GM12878 (cell line): ENCODE results near the gene MITF. TPM values are rescaled to one million over a fixed set of nuclear protein-coding genes. Genes with fewer than 3 reads are reported as not detected.

Experiments used
- ATAC-seq: fragments of 200-7000 bp; cut with Tn5 transposase; 3 replicates; pipeline ENCODE4 v1.9.1; 2020; ENCODE audit warnings: mild to moderate bottlenecking, moderate library complexity
- BruUV-seq: library from RNA; stranded (reverse); fragments of 400-500 nt; replicated peaks from 2 replicates; lab custom pipeline; 2021; lab: Mats Ljungman, UMichigan
- CTCF ChIA-PET: fragments of 300-600 bp; sonication (Branson Sonifier 250); formaldehyde crosslinking; extraction: SDS; loops from one replicate; lab custom pipeline; 2021; ENCODE audit warnings: inconsistent platforms; lab: Yijun Ruan, JAX
- POLR2A ChIA-PET: fragments of 350-600 bp; formaldehyde crosslinking; extraction: SDS; loops from one replicate; lab custom pipeline; 2021; ENCODE audit warnings: inconsistent platforms; lab: Charles Lee
- RAD21 ChIA-PET: fragments of 300-600 bp; sonication (Branson Sonifier 250); formaldehyde crosslinking; loops from one replicate; lab custom pipeline; 2023; ENCODE audit warnings: antibody characterized with exemption; ENCODE audit not compliant: unreplicated experiment; lab: Charles Lee
- SMC1A ChIA-PET: fragments of 300-600 bp; sonication (Branson Sonifier 250); formaldehyde crosslinking; loops from one replicate; lab custom pipeline; 2023; ENCODE audit not compliant: unreplicated experiment, uncharacterized antibody; lab: Charles Lee
- DNase-seq: peaks from one replicate; pipeline ENCODE4 v3.0.0-alpha.2; 2011; ENCODE audit warnings: low read depth, low spot score
- FAIRE-seq: peaks from 3 replicates; lab custom pipeline; 2011; peaks lifted over from hg19 to GRCh38; lab: Jason Lieb, UNC
- H2AFZ ChIP-seq: 2 replicates; pipeline ENCODE4 v1.6.0; 2011; ENCODE audit warnings: low read depth, low read length, control low read depth; ENCODE audit not compliant: control insufficient read depth
- H3K27ac ChIP-seq: 2 replicates; pipeline ENCODE4 v1.5.1; 2011; ENCODE audit warnings: control low read depth; ENCODE audit not compliant: control insufficient read depth, insufficient read depth
- H3K27me3 ChIP-seq, 2 experiments: replicated peaks in 1 of 2; 2 replicates each; pipeline versions ENCODE4 v1.6.0 to v1.6.1; 2011; ENCODE audit warnings: low read length in 1 of 2; ENCODE audit not compliant: control insufficient read depth in 2 of 2, insufficient read depth in 2 of 2
- H3K36me3 ChIP-seq, 2 experiments: 2 replicates each; pipeline ENCODE4 v1.5.1; 2011; ENCODE audit warnings: low read length in 1 of 2; ENCODE audit not compliant: control insufficient read depth in 2 of 2, insufficient read depth in 2 of 2
- H3K4me1 ChIP-seq: 2 replicates; pipeline ENCODE4 v1.6.1; 2011; ENCODE audit warnings: mild to moderate bottlenecking, low read length, moderate library complexity, mixed read lengths; ENCODE audit not compliant: control insufficient read depth, insufficient read depth
- H3K4me2 ChIP-seq: 2 replicates; pipeline ENCODE4 v1.6.0; 2011; ENCODE audit warnings: control low read depth; ENCODE audit not compliant: control insufficient read depth, insufficient read depth
- H3K4me3 ChIP-seq: fragments of 200-600 bp; sonication (generic); 2 replicates; pipeline ENCODE4 v1.5.1; 2016
- H3K79me2 ChIP-seq: 2 replicates; pipeline ENCODE4 v1.6.0; 2011; ENCODE audit warnings: low read length; ENCODE audit not compliant: control insufficient read depth, insufficient read depth
- H3K9ac ChIP-seq: 2 replicates; pipeline ENCODE4 v1.8.0; 2011; ENCODE audit warnings: low read length, control low read depth, mixed read lengths; ENCODE audit not compliant: control insufficient read depth, insufficient read depth
- H3K9me3 ChIP-seq: replicated peaks from 3 replicates; pipeline ENCODE4 v1.5.1; 2011; ENCODE audit warnings: mild to moderate bottlenecking, low read length; ENCODE audit not compliant: control insufficient read depth, insufficient read depth
- H4K20me1 ChIP-seq: 2 replicates; pipeline ENCODE4 v1.6.0; 2011; ENCODE audit not compliant: control insufficient read depth, insufficient read depth
- CEBPZ ChIP-seq: fragments of 150-350 bp; IDR thresholded peaks from 2 replicates; pipeline ENCODE4 v1.6.1; 2016; ENCODE audit warnings: low read depth, low read length
- E2F8 ChIP-seq: fragments of 450-650 bp; IDR thresholded peaks from 2 replicates; pipeline ENCODE4 v1.6.1; 2018; ENCODE audit warnings: mild to moderate bottlenecking, low read depth, moderate library complexity; ENCODE audit not compliant: partially characterized antibody
- KAT2A ChIP-seq: conservative IDR thresholded peaks from 2 replicates; pipeline ENCODE4 v1.6.1; 2011; ENCODE audit warnings: low read depth, low read length; ENCODE audit not compliant: control insufficient read depth
- KDM1A ChIP-seq: fragments of 200-600 bp; sonication (generic); IDR thresholded peaks from 2 replicates; pipeline ENCODE4 v1.6.1; 2016; ENCODE audit warnings: borderline replicate concordance
- LARP7 ChIP-seq: fragments of 450-650 bp; IDR thresholded peaks from 2 replicates; pipeline ENCODE4 v1.6.1; 2017; ENCODE audit warnings: mild to moderate bottlenecking
- MTA2 ChIP-seq: fragments of 450-650 bp; IDR thresholded peaks from 2 replicates; pipeline ENCODE4 v1.6.1; 2016; ENCODE audit warnings: low read depth, mild to moderate bottlenecking, moderate library complexity
- PKNOX1 ChIP-seq: fragments of 450-650 bp; IDR thresholded peaks from 2 replicates; pipeline ENCODE4 v1.6.1; 2016; ENCODE audit warnings: mild to moderate bottlenecking
- RFX5 ChIP-seq: IDR thresholded peaks from 2 replicates; pipeline ENCODE4 v1.6.1; 2011; ENCODE audit warnings: low read depth, low read length, improper control_type of control experiment
- RUNX3 ChIP-seq: IDR thresholded peaks from 2 replicates; pipeline ENCODE4 v1.6.1; 2012; ENCODE audit warnings: low read length, inconsistent platforms
- TCF7 ChIP-seq: IDR thresholded peaks from 2 replicates; pipeline ENCODE4 v1.6.1; 2014; ENCODE audit warnings: antibody characterized with exemption, borderline replicate concordance
- YBX1 ChIP-seq: fragments of 450-650 bp; IDR thresholded peaks from 2 replicates; pipeline ENCODE4 v1.6.1; 2016; ENCODE audit warnings: antibody characterized with exemption
- ZNF592 ChIP-seq: fragments of 450-650 bp; IDR thresholded peaks from 2 replicates; pipeline ENCODE4 v1.6.1; 2017; ENCODE audit warnings: mild to moderate bottlenecking, moderate library complexity
- WGBS: methylation state at CpG from one replicate; pipeline ENCODE4 v1.1.6; 2016; ENCODE audit warnings: low lambda C conversion rate; ENCODE audit not compliant: insufficient replicate concordance, insufficient coverage; ENCODE audit errors: missing lambda C conversion rate; 5-methylcytosine and 5-hydroxymethylcytosine counted together
- in situ Hi-C: fragments of 300-500 bp; cut with MboI; formaldehyde crosslinking; loops from 9 replicates; pipeline ENCODE4 v1.14.3; 2018; ENCODE audit warnings: mixed read lengths
- intact Hi-C: fragments of 100-400 bp; cut with micrococcal nuclease; formaldehyde crosslinking; loops from one replicate; pipeline ENCODE4 v1.14.2; 2022; ENCODE audit not compliant: unreplicated experiment
- polyA plus RNA-seq, 11 experiments: library from polyadenylated mRNA; depleted of rRNA in 4 of 11; unstranded in 6 of 11; stranded (reverse) in 5 of 11; fragments of >200 nt; fragmentation: Nextera tagmentation in 4 of 11; fragmentation: Illumina TruSeq in 1 of 11; extraction: Ambion mirVana in 4 of 11; extraction: Trizol in 1 of 11; gene quantifications; 1 replicate in 1 of 11; 2 replicates in 10 of 11; pipeline versions ENCODE4 v1.2.1 to v1.2.3, GENCODE V29; 2011 to 2016; ENCODE audit warnings: inconsistent platforms in 2 of 11, missing spikeins in 2 of 11, low read depth in 1 of 11
- total RNA-seq, 4 experiments: library from RNA; depleted of rRNA in 3 of 4; stranded (reverse); fragments of >200 nt in 3 of 4; fragmentation: Illumina TruSeq in 1 of 4; extraction: Trizol in 1 of 4; gene quantifications; 2 replicates each; pipeline versions ENCODE4 v1.2.1 to v1.2.3, GENCODE V29; 2013 to 2021

Gene MITF
- total and polyA plus RNA-seq, 10 of the 15 experiments (the other 5 are each of a cell fraction or from before 2014, with no cell fraction given), result under 0.01 to 0.90 (median 0.06) TPM; not detected in 3

DNA sequence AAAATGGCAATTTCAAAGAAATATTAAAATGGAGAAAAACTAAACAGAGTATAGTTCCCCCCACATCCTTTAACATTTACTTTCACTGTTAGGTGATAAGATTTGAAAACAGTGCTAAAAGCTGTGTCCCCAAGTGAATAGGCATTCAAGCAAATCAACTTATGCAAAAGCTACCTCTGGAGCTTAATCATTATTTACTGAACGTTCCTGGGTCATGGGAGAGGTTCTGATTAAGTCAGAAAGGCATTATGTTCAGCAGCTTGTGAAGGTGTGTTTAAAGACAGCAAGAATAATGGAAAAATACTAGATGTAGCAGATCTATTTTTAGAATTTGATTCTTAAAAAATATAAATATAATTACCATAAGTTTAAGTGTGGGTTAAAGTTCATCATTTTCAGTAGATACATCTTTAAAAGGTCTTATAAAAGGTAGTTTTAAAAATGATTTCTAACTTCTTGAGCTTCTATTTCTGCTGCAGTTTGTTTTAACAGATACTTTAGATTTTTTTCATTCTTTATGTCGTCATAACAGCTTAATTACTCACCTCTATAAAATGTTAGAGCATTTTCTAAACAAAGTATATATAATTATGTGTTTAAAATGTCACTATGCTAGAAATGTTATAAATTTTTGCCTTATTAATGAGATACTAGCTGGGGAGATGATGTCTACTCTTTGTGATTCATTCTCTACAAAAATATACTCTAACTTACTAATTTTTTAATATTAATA is 127.9 kb downstream of the MITF start:
- no peak overlapping the region for H3K4me3 ChIP-seq
- intact Hi-C loops, result no loop called here
- ChIA-PET RAD21 (no interaction called here), CTCF (no interaction called here), SMC1A (interaction anchor here (1.2 kb wide), 1 partner anchor 17 kb away, joined by 3 read pairs; no protein-coding TSS in a partner anchor)
- no peaks in the 10 kb centered on the region for H3K4me1 ChIP-seq
- FAIRE-seq, result no peak
- WGBS, result 0% methylated on average over 2 of the region's 2 CpGs
- TF ChIP-seq KAT2A (no peak), TCF7 (no peak), MTA2 (no peak), LARP7 (no peak), RUNX3 (no peak), E2F8 (no peak), YBX1 (no peak), ZNF592 (no peak), CEBPZ (no peak), RFX5 (no peak), KDM1A (no peak), PKNOX1 (no peak)
- TF ChIP-seq, all 136 proteins: peak for 0
- no peak for ATAC-seq
- H3K36me3 ChIP-seq, result no peaks in the 10 kb centered on the region
- BruUV-seq, result no TSS peak
- H3K9ac ChIP-seq, result no peak overlapping the region
- no peak for DNase-seq
- no peaks in the 10 kb centered on the region for H3K79me2 ChIP-seq
- H4K20me1 ChIP-seq, result no peaks in the 10 kb centered on the region
- H3K27ac ChIP-seq, result no peak overlapping the region
- H3K27me3 ChIP-seq, result no peaks in the 10 kb centered on the region
- no peaks in the 10 kb centered on the region for H3K9me3 ChIP-seq
- in situ Hi-C loops, result no loop called here
- H3K4me2 ChIP-seq, result no peak overlapping the region
- POLR2A ChIA-PET, result no interaction called here
- H2AFZ ChIP-seq, result no peak overlapping the region
